MCF 10A (cell line): ENCODE data around the gene TMEM117. TPM values are rescaled to one million over a fixed set of nuclear protein-coding genes. Genes with fewer than 3 reads are reported as not detected.

Experiments used
- BruUV-seq: library from RNA; stranded (reverse); fragments of 400-500 nt; replicated peaks from 2 replicates; lab custom pipeline; 2021; lab: Mats Ljungman, UMichigan
- CTCF ChIA-PET: fragments of 300-600 bp; sonication (Branson Sonifier 250); formaldehyde crosslinking; extraction: SDS; loops from one replicate; lab custom pipeline; 2021; ENCODE audit warnings: antibody characterized with exemption, inconsistent platforms; lab: Yijun Ruan, JAX
- POLR2A ChIA-PET: fragments of 300-600, 350-650 bp; sonication (Branson Sonifier 250); formaldehyde crosslinking; extraction: SDS; loops from one replicate; lab custom pipeline; 2020; ENCODE audit warnings: antibody characterized with exemption, inconsistent platforms; lab: Yijun Ruan, JAX
- DNase-seq: peaks from one replicate; pipeline ENCODE4 v3.0.0-alpha.2; 2018; ENCODE audit not compliant: unreplicated experiment
- H3K27ac Mint-ChIP-seq: one replicate; pipeline ENCODE4 v1.8.0; 2022; ENCODE audit warnings: mild to moderate bottlenecking, low read depth, mixed read lengths; ENCODE audit not compliant: unreplicated experiment
- H3K27me3 Mint-ChIP-seq: one replicate; pipeline ENCODE4 v1.8.0; 2022; ENCODE audit warnings: mixed read lengths; ENCODE audit not compliant: insufficient read depth, unreplicated experiment
- H3K36me3 Mint-ChIP-seq: one replicate; pipeline ENCODE4 v1.8.0; 2022; ENCODE audit warnings: mild to moderate bottlenecking, moderate library complexity, mixed read lengths; ENCODE audit not compliant: insufficient read depth, unreplicated experiment
- H3K4me1 Mint-ChIP-seq: one replicate; pipeline ENCODE4 v1.8.0; 2022; ENCODE audit warnings: mixed read lengths; ENCODE audit not compliant: insufficient read depth, unreplicated experiment
- H3K4me3 Mint-ChIP-seq: one replicate; pipeline ENCODE4 v1.8.0; 2022; ENCODE audit warnings: mild to moderate bottlenecking, moderate library complexity, mixed read lengths; ENCODE audit not compliant: unreplicated experiment
- H3K9me3 Mint-ChIP-seq: one replicate; pipeline ENCODE4 v1.8.0; 2022; ENCODE audit warnings: mixed read lengths; ENCODE audit not compliant: unreplicated experiment
- CTCF ChIP-seq: fragments of 200-600 bp; IDR thresholded peaks from one replicate; pipeline ENCODE4 v1.8.0; 2022; ENCODE audit warnings: antibody characterized with exemption, mild to moderate bottlenecking; ENCODE audit not compliant: unreplicated experiment
- intact Hi-C: fragments of 100-400 bp; cut with micrococcal nuclease; formaldehyde crosslinking; loops from 2 replicates; pipeline ENCODE4 v1.14.1; 2022
- total RNA-seq: library from RNA; stranded (reverse); gene quantifications from 2 replicates; pipeline ENCODE4 v1.2.3, GENCODE V29; 2022

The TMEM117 gene
- total RNA-seq, 1 experiment from 2014 or later, result 3.2 TPM

GRCh38 chr12:44335030-44335429, 499.1 kb downstream of the TMEM117 start:
- no peak overlapping the region for H3K4me3 Mint-ChIP-seq
- no peaks in the 10 kb centered on the region for H3K9me3 Mint-ChIP-seq
- ChIA-PET CTCF (interaction anchor here (0.5 to 0.6 kb wide), 2 partner anchors 19 to 380 kb away, joined by 3 to 6 read pairs; no protein-coding TSS in a partner anchor), POLR2A (no interaction called here)
- no peak for TF ChIP-seq CTCF
- DNase-seq, result no peak
- no peaks in the 10 kb centered on the region for H3K36me3 Mint-ChIP-seq
- H3K4me1 Mint-ChIP-seq, result no peaks in the 10 kb centered on the region
- no peak overlapping the region for H3K27ac Mint-ChIP-seq
- no TSS peak for BruUV-seq
- H3K27me3 Mint-ChIP-seq, result no peaks in the 10 kb centered on the region
- intact Hi-C loops, result no loop called here

GRCh38 chr12:44336577-44336976, 500.7 kb downstream of the TMEM117 start:
- CTCF ChIA-PET, result interaction anchor here (0.7 to 1.5 kb wide), 2 partner anchors 10 to 31 kb away, joined by 3 read pairs; no protein-coding TSS in a partner anchor
- DNase-seq, result no peak
- TF ChIP-seq CTCF, result no peak
- H3K27ac Mint-ChIP-seq, result no peak overlapping the region
- no TSS peak for BruUV-seq
- no peak overlapping the region for H3K4me3 Mint-ChIP-seq
- POLR2A ChIA-PET, result no interaction called here
- H3K9me3 Mint-ChIP-seq, result no peaks in the 10 kb centered on the region
- H3K36me3 Mint-ChIP-seq, result no peaks in the 10 kb centered on the region
- no peaks in the 10 kb centered on the region for H3K27me3 Mint-ChIP-seq
- intact Hi-C loops, result no loop called here
- H3K4me1 Mint-ChIP-seq, result no peaks in the 10 kb centered on the region

- ChIA-PET POLR2A (no interaction called here), CTCF (interaction anchor here (0.7 kb wide), 1 partner anchor 11 kb away, joined by 3 read pairs; no protein-coding TSS in a partner anchor)
- Mint-ChIP-seq H3K27me3 (no peaks in the 10 kb centered on the region), H3K27ac (no peak overlapping the region), H3K4me3 (no peak overlapping the region), H3K9me3 (no peaks in the 10 kb centered on the region), H3K4me1 (no peaks in the 10 kb centered on the region), H3K36me3 (no peaks in the 10 kb centered on the region)
- no peak for DNase-seq
- intact Hi-C loops, result no loop called here
- BruUV-seq, result no TSS peak
- no peak for TF ChIP-seq CTCF
Observed at GRCh38 chr12:44342371-44342770, 506.5 kb downstream of the TMEM117 start.

- ChIA-PET CTCF (interaction anchor here (0.6 kb wide), 1 partner anchor 334 kb away, joined by 3 read pairs; no protein-coding TSS in a partner anchor), POLR2A (no interaction called here)
- TF ChIP-seq CTCF, result no peak
- H3K9me3 Mint-ChIP-seq, result no peaks in the 10 kb centered on the region
- no peak overlapping the region for H3K27ac Mint-ChIP-seq
- no peaks in the 10 kb centered on the region for H3K27me3 Mint-ChIP-seq
- no peak overlapping the region for H3K4me3 Mint-ChIP-seq
- H3K36me3 Mint-ChIP-seq, result no peaks in the 10 kb centered on the region
- no peaks in the 10 kb centered on the region for H3K4me1 Mint-ChIP-seq
- BruUV-seq, result no TSS peak
- intact Hi-C loops, result no loop called here
- no peak for DNase-seq
Observed at GRCh38 chr12:44347145-44347544, 511.3 kb downstream of the TMEM117 start.
